Measurements from ENCODE around the gene LRMDA. TPM values are rescaled to one million over a fixed set of nuclear protein-coding genes. Genes with fewer than 3 reads are reported as not detected.
A peak's percentile ranks its signal among the peaks of the same experiment; 100 is the strongest.

LRMDA gene
- total and polyA plus RNA-seq, 2 of the 4 experiments (the other 2 are of a cell fraction), result 0.07 TPM; not detected in 1

GRCh38 chr10:76230921-76231285 is 799.5 kb downstream of the LRMDA start:
- Histone ChIP-seq H4K8ac (ENCODE audit: low read depth in 2 of 2, low read length in 2 of 2) (no peak overlapping the region), H3K4ac (ENCODE audit: low read depth, low read length) (no peak overlapping the region), H3K9ac (ENCODE audit: low read depth, low read length) (peak overlapping the region; percentile 32; the same call in 1 of the 2 replicates), H2AFZ (replicated peaks; ENCODE audit: low read length, poor library complexity) (no peak overlapping the region), H3K27me3 (ENCODE audit: control insufficient read depth, insufficient read depth, low read length) (no peaks in the 10 kb centered on the region; the same call in 1 of the 2 replicates), H2BK120ac (ENCODE audit: low read depth, low read length) (no peak overlapping the region), H3K27ac (ENCODE audit: insufficient read depth, low read length) (no peak overlapping the region), H2BK5ac (ENCODE audit: low read depth, low read length, poor library complexity, severe bottlenecking) (peak overlapping the region; percentile 5), H3K4me3 (ENCODE audit: insufficient read depth, low read depth, low read length) (no peak overlapping the region), H3K4me1 (ENCODE audit: control insufficient read depth, insufficient read depth, low read length) (peaks cover 6% of the 10 kb centered on the region), H3K14ac (replicated peaks; ENCODE audit: low read depth, low read length) (no peak overlapping the region), H3K23ac (ENCODE audit: low read depth, low read length) (no peak overlapping the region), H3K79me1 (ENCODE audit: low read depth in 1 of 2, low read length in 2 of 2) (no peaks in the 10 kb centered on the region), H2AK9ac (replicated peaks; ENCODE audit: low read depth, low read length, poor library complexity) (no peak overlapping the region), H3K9me3 (ENCODE audit: control insufficient read depth, insufficient read depth, low read length) (no peaks in the 10 kb centered on the region), H4K5ac (ENCODE audit: low read depth, low read length) (no peak overlapping the region), H2BK20ac (ENCODE audit: low read depth, low read length) (no peak overlapping the region), H4K20me1 (ENCODE audit: insufficient read depth, low read length) (no peaks in the 10 kb centered on the region), H2AK5ac (ENCODE audit: low read depth, low read length) (no peak overlapping the region), H2BK15ac (ENCODE audit: low read depth, low read length) (no peak overlapping the region), H3K36me3 (ENCODE audit: control insufficient read depth, insufficient read depth, low read length) (no peaks in the 10 kb centered on the region), H3K18ac (ENCODE audit: low read depth, low read length) (peak overlapping the region; percentile 59; the same call in 1 of the 2 replicates), H3K9me1 (ENCODE audit: insufficient read depth, low read length) (no peaks in the 10 kb centered on the region), H4K91ac (ENCODE audit: insufficient read depth, low read depth, low read length) (no peak overlapping the region), H3K56ac (ENCODE audit: extremely low read depth, insufficient read depth, low read length) (no peak overlapping the region), H3K4me2 (ENCODE audit: low read depth, low read length) (no peak overlapping the region)
- ChIA-PET CTCF (interaction anchor here (0.5 kb wide), 1 partner anchor 772 kb away, joined by 3 read pairs; no protein-coding TSS in a partner anchor), POLR2A (ENCODE audit: unreplicated experiment) (no interaction called here)
- TF ChIP-seq RCOR1 (IDR thresholded peaks at IDR 0.05; ENCODE audit: insufficient replicate concordance, low read length) (no peak), RFX5 (IDR thresholded peaks at IDR 0.05; ENCODE audit: low read depth, low read length) (no peak), CHD1 (IDR thresholded peaks at IDR 0.05; ENCODE audit: low read depth, low read length) (no peak), MXI1 (IDR thresholded peaks at IDR 0.05; ENCODE audit: borderline replicate concordance, low read depth, low read length) (no peak), FOS (IDR thresholded peaks at IDR 0.05; ENCODE audit: low read depth, low read length) (no peak), POLR2A (IDR thresholded peaks at IDR 0.05; ENCODE audit: low read depth, low read length) (no peak), USF2 (IDR thresholded peaks at IDR 0.05; ENCODE audit: low read depth, low read length) (no peak), ELK1 (IDR thresholded peaks at IDR 0.05; ENCODE audit: borderline replicate concordance, low read depth, low read length) (no peak)
- TF ChIP-seq, protein P1, sequence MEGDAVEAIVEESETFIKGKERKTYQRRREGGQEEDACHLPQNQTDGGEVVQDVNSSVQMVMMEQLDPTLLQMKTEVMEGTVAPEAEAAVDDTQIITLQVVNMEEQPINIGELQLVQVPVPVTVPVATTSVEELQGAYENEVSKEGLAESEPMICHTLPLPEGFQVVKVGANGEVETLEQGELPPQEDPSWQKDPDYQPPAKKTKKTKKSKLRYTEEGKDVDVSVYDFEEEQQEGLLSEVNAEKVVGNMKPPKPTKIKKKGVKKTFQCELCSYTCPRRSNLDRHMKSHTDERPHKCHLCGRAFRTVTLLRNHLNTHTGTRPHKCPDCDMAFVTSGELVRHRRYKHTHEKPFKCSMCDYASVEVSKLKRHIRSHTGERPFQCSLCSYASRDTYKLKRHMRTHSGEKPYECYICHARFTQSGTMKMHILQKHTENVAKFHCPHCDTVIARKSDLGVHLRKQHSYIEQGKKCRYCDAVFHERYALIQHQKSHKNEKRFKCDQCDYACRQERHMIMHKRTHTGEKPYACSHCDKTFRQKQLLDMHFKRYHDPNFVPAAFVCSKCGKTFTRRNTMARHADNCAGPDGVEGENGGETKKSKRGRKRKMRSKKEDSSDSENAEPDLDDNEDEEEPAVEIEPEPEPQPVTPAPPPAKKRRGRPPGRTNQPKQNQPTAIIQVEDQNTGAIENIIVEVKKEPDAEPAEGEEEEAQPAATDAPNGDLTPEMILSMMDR (conservative IDR thresholded peaks at IDR 0.05; ENCODE audit: low read depth, low read length), result no peak
- DNase-seq (no peak), ATAC-seq (ENCODE audit: low read depth) (no peak)
- dilution Hi-C loops (cut with HindIII; ENCODE audit: low sequenced_read_pairs, unreplicated experiment) (no loop called here), intact Hi-C loops (cut with micrococcal nuclease) (no loop called here), in situ Hi-C loops (cut with MboI; ENCODE audit: low sequenced_read_pairs) (no loop called here)
- no CpG with 5 or more reads among the region's 1 CpG for WGBS, 2 experiments (ENCODE audit: extremely low coverage in 2 of 2, insufficient read length in 1 of 2)
- no TSS peak for BruUV-seq (replicated peaks)

Data from IMR-90 (cell line).